ACHN (cell line): ENCODE measurements around the gene SCAI.
"Not testable (repeated sequence)": the region's sequence is repeated elsewhere in the genome, so short reads cannot be mapped to it uniquely, and the experiment has no call there.

Source experiments
- DNase-seq: peaks from one replicate; pipeline ENCODE4 v3.0.0-alpha.2; 2015
- in situ Hi-C: cut with HindIII; loops from 2 replicates; pipeline ENCODE4 v1.10.0; 2017; ENCODE audit warnings: low sequenced_read_pairs, low pct_ligation_motif_present, low pct_unique_long_range_greater_than_20kb

Gene SCAI

DNA sequence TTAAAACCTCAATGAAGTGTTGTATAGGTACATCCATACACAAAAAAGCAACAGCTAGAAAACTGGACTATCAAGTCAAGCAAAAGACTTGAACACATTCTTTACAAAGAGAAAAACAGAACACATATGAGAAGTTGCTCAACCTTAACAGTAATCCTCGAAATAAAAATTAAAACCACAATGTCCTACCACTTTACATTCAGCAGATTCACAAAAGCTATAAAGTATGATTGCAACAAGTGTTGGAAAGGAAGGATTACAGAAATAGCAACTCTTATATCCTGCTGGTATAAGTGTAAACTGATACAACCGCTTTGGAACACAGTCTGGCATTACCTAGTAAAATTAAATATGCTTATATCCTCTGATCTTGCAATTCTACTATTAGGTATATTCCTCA lies 173.9 kb downstream of the SCAI start:
- DNase-seq: no peak
- in situ Hi-C loops: no loop called here

DNA sequence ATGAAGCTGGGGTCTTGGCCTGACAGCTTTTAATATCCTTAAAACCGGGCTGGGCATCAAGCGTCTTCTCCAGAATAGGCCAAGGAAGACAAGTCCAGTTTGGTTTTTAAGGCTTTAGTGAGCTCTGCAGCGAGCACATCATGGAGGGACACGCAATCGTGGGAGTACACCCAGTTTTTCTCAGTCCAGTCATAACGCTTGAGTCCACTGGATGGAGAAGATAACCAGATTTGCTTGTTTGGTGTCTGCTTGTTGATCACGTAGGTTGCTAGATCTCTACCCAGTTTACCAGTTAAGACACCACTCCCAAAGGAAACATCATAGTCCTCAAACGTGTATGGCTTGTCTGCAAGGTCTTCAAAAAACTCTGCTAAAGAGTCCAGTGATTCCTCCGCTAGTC lies 175.1 kb downstream of the SCAI start:
- no peak for DNase-seq
- in situ Hi-C loops: no loop called here

DNA sequence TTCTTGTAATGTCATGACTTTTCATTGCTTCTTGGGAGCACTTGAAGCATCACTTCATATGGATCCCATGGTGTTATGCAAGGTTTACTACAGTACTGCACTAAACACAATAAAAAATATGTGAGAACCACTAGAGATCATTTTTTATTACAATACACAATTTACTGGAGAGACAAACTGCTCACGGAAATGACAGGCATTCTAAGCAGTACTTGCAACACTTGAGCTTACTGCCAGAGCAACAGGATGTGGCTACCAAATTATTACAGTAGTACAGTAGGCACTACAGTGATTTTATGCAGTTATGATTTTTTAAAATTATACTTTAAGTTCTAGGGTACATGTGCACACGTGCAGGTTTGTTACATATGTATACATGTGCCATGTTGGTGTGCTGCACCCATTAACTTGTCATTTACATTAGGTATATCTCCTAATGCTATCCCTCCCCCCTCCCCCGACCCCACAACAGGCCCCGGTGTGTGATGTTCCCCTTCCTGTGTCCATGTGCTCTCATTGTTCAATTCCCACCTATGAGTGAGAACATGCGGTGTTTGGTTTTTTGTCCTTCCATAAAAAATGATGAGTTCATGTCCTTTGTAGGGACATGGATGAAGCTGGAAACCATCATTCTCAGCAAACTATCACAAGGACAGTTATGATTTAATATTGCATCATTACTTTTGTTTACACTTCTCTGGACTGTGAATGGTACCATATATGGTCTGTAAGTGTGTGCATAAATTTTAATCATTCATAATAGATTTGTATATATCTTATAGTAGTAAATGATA lies 177.4 kb downstream of the SCAI start:
- DNase-seq, in situ Hi-C loops: not testable (repeated sequence)

DNA sequence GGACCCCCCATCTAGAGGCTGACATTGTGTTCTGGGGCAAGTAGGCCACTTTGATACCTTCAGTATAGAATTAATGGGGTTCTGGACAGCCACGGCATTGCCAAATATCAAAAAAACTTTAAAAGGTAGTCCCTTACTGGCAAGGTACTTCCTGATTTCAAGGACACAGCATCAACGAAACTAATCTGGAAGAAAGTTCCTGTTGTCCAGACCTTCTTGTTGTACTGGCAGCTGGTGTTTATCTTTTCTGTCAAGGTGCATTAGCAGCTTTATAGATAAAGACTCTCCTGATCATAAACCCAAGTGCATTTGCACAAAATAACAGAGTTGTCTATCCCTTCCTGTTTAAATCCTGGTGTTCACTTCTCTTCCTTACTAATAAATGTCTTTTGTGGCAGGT lies 178.7 kb downstream of the SCAI start:
- no peak for DNase-seq
- in situ Hi-C loops: no loop called here

DNA sequence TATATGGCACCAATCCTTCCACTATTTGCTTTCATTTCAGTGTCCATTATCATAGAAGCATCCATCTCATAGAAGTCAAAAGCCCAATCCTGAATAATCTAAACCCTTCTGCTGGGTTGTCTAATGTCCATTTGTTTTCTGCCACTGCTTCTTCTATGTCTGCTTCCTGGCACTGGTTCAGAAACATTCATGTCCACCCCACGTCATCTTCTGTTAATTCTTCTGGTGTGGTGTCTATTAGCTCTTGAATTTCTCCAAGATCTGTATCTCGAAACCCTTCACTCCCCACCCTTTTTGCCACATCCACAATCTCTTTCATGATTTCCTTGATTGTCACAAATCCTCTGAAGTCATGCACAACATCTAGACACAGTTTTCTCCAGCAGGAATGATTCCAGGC lies 179.3 kb downstream of the SCAI start:
- DNase-seq: no peak
- in situ Hi-C loops: no loop called here

DNA sequence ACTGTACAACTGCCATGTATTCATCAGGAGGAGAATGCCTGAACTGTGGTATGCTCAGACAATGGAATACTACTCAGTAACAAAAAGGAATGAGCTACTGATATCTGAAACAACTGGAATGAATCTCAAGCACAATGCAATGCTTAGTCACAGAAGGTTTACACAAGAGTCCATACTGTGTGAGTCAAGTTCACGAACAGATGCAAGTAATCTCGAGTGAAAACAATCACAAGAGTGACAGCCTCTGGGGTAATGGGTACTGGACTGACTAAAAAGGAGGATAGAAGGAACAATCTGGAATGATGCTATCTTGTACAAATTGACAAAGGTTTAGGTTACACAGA lies 182.9 kb downstream of the SCAI start:
- in situ Hi-C loops: no loop called here
- DNase-seq: no peak

DNA sequence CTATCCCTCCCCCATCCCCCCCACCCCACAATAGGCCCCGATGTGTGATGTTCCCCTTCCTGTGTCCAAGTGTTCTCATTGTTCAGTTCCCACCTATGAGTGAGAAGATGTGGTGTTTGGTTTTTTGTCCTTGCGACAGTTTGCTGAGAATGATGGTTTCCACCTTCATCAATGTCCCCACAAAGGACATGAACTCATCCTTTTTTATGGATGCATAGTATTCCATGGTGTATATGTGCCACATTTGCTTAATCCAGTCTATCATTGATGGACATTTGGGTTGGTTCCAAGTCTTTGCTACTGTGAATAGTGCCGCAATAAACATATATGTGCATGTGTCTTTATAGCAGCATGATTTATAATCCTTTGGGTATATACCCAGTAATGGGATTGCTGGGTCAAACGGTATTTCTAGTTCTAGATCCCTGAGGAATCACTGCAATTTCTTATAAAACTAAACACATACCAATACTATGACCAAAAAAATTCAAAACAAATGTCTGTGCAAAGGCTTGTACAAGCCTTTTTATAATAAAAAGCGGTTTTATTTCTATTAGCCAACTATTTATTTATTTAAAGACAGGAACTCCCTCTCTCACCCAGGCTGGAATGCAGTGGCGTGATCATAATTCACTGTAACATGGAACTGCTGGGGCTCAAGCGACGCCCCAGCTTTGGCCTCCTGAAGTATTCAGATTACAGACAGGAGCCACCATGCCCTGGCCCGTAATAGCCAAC lies 183.5 kb downstream of the SCAI start:
- in situ Hi-C loops, DNase-seq: not testable (repeated sequence)

DNA sequence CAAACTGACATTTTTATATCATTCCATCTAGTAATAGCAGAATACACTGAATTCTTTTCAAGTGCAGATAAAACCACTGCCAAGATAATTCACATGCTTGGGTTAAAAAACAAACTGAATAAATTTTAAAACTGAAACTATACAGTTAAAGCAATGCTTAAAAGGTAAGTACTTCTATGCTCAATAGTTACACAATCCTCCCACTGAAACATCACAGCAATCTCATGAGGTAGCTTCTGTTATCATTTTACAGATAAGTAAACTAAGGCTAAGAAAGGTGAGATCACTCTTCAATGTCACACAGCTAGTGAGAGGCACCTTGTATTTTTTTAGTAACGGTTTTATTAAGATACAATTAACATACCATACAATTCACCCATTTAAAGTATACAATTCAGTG lies 189.1 kb downstream of the SCAI start:
- in situ Hi-C loops: no loop called here
- no peak for DNase-seq

DNA sequence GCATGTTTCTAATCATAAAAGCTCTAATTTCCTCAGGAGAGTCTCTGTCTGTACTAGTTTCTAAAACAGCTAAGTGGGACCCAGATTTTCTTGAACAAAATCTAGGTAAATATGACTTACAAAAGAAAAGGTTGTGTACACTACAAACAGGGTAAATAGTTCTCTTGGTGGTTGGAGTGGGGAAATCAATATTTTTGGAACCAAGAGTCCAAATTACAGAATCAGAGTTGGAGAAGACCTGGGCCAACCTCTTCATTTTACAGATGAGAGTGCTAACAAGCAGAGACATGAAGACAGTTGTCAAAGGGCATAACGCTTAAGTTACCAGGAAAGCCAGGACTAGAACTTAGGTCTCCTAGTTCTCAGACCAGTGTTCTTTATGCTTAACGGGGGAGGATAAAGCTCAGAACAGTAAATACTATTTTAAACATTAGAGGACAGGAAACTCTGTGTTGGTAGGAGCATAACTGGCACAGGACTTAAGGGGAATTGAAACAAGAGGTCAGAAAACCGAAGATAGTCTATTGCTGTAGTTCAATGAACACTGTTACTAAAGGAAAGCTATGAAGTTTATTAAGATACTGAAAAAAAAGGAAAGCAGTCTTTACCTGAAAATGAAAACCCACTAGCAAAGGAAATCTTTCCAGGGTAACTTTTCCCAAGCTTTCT lies 193.1 kb downstream of the SCAI start:
- in situ Hi-C loops: no loop called here
- no peak for DNase-seq

DNA sequence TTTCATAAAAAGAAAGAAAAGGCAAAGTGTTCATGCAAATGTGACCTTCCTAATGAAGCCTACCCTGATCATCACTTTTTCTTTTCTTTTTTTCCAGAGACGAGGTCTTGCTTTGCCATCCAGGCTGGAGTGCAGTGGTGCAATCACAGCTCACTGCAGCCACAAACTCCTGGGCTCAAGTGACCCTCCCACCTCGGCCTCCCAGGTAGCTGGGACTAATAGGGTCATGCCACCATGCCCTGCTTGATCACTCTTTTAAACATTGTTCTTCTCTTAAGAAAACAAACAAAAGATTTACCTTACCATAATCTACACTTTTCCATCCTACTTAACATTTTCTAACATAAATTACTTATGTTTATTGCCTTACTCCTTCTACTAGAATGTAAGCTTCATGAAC lies 193.9 kb downstream of the SCAI start:
- in situ Hi-C loops: no loop called here
- no peak for DNase-seq

DNA sequence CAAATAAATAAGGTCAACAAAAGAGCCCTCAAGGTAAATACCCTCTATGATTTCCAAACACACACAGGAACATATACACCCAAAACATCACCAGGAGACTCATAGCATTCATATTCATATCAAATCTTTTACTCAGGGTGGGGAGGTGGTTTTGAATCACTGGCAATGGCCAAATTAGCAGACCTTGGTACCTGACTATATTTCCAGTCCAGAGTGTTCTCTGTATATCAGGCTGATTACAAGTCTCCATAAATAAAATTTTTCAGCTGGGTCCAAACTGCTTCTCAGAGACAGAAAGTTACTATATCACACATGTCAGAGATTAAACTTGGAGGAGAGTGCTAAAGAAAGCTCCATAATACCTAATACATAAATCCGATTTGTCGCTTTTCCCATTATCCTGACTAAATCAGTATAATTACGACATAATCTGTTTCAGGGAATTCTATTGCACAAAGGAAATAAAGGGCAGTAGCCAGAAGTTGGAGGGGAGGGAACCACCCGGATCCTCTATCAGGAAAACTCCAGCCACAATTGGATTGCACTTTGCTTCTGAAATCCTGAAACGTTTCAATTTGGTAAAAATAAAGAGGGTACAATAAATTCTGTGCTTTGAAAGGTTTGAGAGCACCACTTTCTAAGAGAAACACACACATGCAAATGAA lies 195.5 kb downstream of the SCAI start:
- in situ Hi-C loops: no loop called here
- no peak for DNase-seq

DNA sequence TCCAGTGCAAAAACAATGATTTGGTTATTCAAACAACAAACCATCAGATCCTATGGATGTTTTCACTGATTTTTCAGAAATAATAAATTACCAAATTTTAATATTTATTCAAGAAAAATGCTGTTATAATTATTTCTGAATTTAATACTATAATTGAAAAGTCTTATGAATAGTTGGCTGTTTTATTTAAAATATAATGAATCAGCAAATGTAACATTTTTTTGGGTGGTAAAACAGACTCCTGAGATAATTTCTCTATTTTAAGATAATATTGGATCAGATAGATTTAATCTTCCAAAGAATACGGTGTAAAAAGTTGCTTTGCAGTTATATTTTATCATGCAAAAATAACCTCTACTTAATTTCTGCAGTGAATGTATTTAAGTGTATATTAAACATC lies 197.2 kb downstream of the SCAI start:
- DNase-seq: no peak
- in situ Hi-C loops: no loop called here

DNA sequence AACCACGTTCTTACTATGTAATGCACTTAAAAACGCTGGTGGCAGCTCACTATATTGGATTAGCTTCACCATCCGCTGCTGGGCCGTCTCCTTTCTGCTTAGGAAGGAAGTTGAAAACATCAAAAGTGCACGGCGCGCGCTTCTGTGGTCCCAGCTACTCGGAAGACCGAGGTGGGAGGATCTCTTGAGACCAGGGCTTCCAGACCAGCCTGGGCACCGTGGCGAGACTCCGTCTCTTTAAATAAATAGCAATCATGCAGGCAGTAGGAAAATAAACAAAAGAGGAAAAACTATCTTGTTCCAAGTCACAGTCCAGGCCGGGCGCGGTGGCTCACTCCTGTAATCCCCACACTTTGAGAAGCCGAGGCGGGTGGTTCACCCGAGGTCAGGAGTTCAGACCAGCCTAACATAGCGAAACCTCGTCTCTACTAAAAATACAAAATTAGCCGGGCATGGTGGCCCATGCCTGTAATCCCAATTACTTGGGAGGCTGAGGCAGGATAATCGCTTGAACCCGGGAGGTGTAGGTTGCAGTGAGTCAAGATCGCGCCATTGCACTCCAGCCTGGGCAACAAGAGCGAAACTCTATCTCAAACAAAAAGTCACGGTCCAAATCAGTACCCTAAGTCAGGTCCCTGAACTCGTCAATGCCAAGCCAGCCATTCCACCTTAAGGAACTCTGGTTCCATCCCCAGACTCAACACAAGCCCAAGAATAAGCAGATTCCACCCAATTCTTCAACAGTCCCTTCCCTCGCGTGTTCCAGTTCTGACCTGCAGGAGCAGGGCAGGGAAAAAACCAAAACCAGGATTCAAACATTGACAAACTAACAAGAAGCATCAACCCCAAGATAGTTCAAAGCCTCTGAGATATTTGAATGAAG lies 201.4 kb downstream of the SCAI start:
- in situ Hi-C loops: no loop called here
- DNase-seq: peak; percentile 48

DNA sequence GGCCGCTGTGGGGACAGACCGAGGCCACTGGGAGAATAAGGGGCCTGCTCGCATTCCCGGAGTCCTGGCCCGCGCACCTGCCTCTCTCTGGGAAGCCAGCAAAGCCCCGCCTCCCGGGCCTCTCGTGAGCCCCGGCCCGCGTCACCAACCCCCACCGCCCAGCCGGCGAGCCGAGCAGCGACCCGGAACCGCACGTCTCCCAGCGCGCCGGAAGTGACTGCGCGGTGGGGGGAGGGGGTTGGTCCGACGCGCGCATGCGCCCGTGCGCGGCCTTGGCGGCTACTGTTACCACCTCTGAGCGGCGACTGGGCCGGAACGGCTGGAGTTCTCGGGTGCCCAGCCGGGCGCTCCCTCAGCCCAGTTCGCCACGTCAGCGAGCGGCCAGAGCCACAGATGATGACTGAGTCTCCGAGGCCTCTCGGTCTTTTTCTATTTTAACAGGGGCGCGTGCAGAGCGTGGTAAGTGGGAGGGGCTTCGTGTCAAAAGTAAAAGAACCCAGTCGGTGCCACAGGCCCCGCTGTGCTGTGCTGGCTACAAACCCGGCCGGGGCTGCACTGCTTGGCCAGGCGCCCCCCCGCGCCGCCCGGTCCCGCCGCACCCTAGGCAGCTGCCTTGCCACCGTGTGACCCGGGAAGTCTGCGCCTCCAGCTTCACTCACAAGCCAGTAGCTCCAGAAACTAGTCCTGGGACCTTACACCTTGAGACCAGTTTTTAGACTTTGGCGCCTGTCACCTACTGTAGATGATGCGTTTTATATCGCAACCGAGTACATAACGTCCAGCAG lies 202.2 kb downstream of the SCAI start, which contains the start of gene GOLGA1:
Gene GOLGA1, minus strand, starts transcription at position 190 of the 785 bp plus-strand sequence. CDS start 2,372 bp downstream, outside the sequence.
- in situ Hi-C loops: no loop called here
- DNase-seq: peak; percentile 91

DNA sequence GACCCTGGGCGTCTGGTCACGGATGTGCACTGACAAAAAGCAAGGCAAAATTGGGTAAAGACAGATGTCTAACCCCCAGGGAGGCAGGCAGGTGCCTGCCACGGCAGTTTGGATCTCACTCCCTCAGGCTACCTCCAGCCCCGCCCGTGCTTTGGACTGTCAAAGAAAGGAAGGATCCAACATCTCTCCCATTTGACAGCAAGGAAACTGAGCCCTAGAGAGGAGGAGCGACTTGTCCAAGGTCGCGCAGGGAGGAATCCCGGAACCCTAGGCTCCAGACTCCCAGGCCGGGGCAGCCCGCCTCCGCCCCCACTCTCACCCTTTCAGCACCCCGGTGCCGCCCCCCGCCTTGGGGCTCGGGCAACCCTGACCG lies 202.8 kb downstream of the SCAI start:
- in situ Hi-C loops: no loop called here
- no peak for DNase-seq

DNA sequence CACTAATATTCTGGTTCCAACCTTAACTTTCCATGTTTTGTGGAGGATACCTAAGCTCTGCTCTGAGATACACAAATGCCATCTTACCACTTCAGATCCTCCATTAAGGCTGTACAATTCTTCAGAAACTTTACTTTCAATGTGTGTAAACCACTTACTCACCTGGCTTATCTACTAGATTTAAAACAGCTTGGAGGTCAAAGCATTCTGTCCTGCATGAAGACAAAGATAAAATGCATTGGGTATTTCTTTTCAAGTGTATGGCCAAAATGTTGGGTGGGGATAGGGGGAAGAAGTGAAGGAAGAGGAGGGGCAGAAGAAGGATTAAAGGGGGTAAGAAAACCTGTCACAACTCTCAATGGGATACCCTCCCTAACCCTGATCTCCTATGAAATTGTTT lies 203.4 kb downstream of the SCAI start:
- in situ Hi-C loops: no loop called here
- no peak for DNase-seq

DNA sequence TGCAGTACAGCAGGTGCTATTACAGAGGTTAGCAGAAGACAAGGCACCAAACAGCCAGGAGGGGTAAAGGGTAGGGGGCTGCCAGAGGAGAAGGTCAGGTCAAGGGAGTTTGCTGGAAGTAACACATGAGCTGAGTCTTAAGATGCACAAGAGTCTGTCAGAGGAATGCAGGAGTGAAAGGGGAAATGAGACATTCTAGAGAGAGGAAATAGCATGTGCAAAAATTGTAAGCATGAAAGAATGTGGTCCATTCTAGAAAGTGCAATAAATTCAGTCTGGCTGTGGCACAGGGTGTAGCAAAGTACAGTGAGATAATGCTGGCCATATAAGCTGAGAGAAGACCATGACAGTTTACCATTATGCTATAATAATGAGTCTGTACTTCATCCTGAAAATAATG lies 209.0 kb downstream of the SCAI start:
- peak; percentile 18 for DNase-seq

DNA sequence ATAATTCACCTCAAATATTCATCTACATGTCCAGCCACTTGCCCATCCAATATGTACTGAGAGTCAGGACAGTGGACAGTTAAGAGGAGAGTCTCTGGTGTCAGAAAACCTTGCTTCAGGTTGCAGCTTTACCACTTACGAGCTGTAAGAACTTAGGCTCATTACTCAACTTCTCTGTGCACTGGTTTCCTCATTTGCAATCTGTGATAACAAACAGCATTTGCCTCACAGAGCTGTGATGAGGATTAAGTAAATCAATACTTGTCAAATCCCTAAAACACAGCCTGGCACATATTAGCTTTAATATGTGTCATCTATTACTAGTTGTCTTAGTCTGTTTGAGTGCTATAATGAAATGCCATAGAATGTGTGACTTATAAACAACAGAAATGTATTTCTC lies 211.0 kb downstream of the SCAI start:
- no peak for DNase-seq
- in situ Hi-C loops: no loop called here

More for the DNA sequence above, 209.0 kb downstream of the SCAI start:
- in situ Hi-C loops: no loop called here
